HuH-7 (cell line): Measurements from ENCODE around the gene CDKL2.
"Not testable (repeated sequence)": the region's sequence is repeated elsewhere in the genome, so short reads cannot be mapped to it uniquely, and the experiment has no call there.

ENCODE experiments used
- DNase-seq: peaks from one replicate; pipeline ENCODE4 v3.0.0; 2011; ENCODE audit warnings: low spot score

CDKL2 gene

DNA sequence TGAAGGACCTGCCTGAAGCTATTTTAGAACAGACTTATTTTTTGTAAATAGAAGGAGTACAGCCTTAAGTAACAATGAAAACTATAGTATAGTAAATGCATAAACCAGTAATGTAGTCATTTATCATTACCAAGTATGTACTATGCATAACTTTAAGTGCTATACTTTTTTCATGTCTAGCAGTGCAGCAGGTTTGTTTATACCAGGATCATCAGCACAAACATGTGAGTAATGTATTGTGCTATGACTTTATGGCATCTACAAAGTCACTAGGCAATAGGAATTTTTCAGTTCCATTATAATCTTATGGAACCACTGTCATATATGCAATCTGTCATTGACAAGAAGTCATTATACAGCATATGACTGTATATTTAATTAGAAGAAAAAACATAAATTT, 77.9 kb downstream of the CDKL2 start:
- no peak for DNase-seq

- no peak for DNase-seq
These were observed 81.3 kb downstream of the CDKL2 start for GRCh38 chr4:75549019-75549418.

GRCh38 chr4:75547647-75548387, 82.5 kb downstream of the CDKL2 start:
- no peak for DNase-seq

DNA sequence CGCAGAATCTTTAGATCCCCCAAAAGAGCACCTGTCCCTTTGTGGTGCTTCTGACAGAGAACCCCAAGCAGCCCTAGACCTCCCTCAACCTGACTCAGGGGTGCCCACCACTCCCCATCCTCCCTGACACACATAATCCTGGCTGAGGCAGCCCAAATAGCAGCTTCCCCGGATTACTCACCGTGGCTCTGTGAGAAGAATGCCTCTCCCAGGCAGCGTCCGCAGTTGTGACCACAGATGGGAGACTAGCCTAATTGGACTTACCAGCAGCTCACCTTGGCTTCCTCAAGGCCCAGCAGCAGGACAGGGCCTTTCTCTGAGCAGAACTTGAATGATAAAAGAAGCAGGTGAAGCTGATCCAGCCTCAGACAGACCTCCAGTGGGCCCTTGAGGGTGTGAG, 84.8 kb downstream of the CDKL2 start:
- no peak for DNase-seq

- no peak for DNase-seq
These were observed 85.5 kb downstream of the CDKL2 start for GRCh38 chr4:75544870-75545269.

- DNase-seq, result not testable (repeated sequence)
These were observed 86.1 kb downstream of the CDKL2 start for GRCh38 chr4:75544220-75544619.

- DNase-seq, result no peak
These were observed 87.5 kb downstream of the CDKL2 start for GRCh38 chr4:75542824-75543223.

GRCh38 chr4:75537308-75537707, 93.0 kb downstream of the CDKL2 start:
- not testable (repeated sequence) for DNase-seq

DNA sequence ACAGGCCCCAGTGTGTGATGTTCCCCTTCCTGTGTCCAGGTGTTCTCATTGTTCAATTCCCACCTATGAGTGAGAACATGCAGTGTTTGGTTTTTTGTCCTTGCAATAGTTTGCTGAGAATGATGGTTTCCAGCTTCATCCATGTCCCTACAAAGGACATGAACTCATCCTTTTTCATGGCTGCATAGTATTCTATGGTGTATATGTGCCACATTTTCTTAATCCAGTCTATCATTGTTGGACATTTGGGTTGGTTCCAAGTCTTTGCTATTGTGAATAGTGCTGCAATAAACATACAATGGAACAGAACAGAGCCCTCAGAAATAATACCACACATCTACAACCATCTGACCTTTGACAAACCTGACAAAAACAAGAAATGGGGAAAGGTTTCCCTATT, 96.4 kb downstream of the CDKL2 start:
- DNase-seq, result not testable (repeated sequence)

GRCh38 chr4:75533339-75533887, 96.9 kb downstream of the CDKL2 start:
- DNase-seq, result not testable (repeated sequence)

DNA sequence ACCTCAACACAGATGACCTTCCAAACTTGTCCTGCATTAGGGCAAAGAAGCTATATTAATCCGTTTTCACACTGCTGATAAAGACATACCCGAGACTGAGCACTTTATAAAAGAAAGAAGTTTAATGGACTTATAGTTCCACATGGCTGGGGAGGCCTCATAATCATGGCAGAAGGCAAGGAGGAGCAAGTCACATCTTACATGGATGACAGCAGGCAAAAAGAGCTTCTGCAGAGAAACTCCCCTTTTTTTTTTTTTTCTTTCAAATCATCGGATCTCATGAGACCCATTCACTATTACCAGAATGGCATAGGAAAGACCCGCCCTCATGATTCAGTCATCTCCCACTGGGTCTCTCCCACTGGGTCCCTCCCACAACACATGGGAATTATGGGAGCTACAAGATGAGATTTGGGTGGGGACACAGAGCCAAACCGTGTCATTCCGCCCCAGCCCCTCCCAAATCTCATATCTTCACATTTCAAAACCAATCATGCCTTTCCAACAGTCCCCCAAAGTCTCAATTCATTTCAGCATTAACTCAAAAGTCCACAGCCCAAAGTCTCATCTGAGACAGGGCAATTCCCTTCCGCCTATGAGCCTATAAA, 98.7 kb downstream of the CDKL2 start:
- DNase-seq, result not testable (repeated sequence)

DNA sequence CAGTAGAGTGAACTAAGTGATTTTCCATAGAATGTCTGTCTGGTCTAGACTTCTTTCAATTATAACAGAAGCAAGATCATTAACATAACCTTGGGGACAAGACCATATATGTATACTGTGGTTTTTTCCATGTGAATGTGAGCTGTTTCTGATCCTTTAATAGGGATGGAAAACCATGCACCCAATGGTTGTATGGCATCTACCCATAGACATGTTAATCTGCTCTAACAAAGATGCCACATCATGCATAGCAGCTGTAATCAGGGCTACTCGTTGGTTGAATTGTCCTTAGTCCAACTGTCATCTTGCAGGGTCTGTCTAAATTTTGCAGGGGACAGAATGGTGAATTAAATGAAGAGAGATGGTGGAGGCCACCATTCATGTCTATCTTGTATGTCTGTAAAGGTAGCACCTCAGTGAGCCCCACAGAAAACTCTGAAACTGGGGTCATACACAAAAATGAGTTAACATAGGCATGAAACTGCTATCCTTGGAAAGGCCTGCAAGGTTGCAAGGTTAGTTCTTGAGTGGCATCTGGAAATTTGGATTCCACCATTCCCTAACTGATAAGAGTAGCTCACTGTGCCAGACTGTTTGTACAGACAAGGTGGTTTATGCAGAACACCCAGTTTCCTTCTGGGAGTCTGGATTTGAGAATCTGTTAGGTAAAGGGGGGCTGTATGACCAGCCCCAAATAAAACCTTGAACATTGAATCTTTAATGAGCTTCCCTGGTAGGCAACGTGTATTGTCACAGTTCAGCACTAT, 99.6 kb downstream of the CDKL2 start:
- no peak for DNase-seq
